GM19351 (cell line): ENCODE data around the gene EFNB1.

ENCODE experiments used
- ATAC-seq: cut with Tn5 transposase; IDR thresholded peaks from one replicate; pipeline ENCODE4 v1.9.1; 2021; ENCODE audit warnings: mild to moderate bottlenecking, moderate library complexity; ENCODE audit not compliant: unreplicated experiment

Gene EFNB1

GRCh38 chrX:68827256-68827655 lies 1.6 kb upstream of the EFNB1 start:
- ATAC-seq, result no peak

- ATAC-seq, result no peak
Measured at GRCh38 chrX:68827848-68828624, 785 bp upstream of the EFNB1 start.

- no peak for ATAC-seq
Measured at GRCh38 chrX:68829582-68830418, 979 bp downstream of the EFNB1 start.

GRCh38 chrX:68830419-68831404 lies 1.9 kb downstream of the EFNB1 start:
- ATAC-seq, result no peak

- ATAC-seq, result no peak
Measured at GRCh38 chrX:68831405-68832100, 2.7 kb downstream of the EFNB1 start.

GRCh38 chrX:68832101-68832416 lies 3.2 kb downstream of the EFNB1 start:
- ATAC-seq, result peak; percentile 50

GRCh38 chrX:68832516-68833447 lies 4.0 kb downstream of the EFNB1 start:
- no peak for ATAC-seq

GRCh38 chrX:68833448-68833805 lies 4.6 kb downstream of the EFNB1 start:
- no peak for ATAC-seq

- no peak for ATAC-seq
Measured at GRCh38 chrX:68833855-68834331, 5.1 kb downstream of the EFNB1 start.

- no peak for ATAC-seq
Measured at GRCh38 chrX:68834371-68835103, 5.7 kb downstream of the EFNB1 start.

GRCh38 chrX:68835104-68835442 lies 6.3 kb downstream of the EFNB1 start:
- ATAC-seq, result no peak

- no peak for ATAC-seq
Measured at GRCh38 chrX:68835468-68835867, 6.6 kb downstream of the EFNB1 start.

GRCh38 chrX:68837119-68837518 lies 8.3 kb downstream of the EFNB1 start:
- ATAC-seq, result no peak

GRCh38 chrX:68838571-68838910 lies 9.7 kb downstream of the EFNB1 start:
- no peak for ATAC-seq

- no peak for ATAC-seq
Measured at GRCh38 chrX:68839771-68840170, 10.9 kb downstream of the EFNB1 start.

- no peak for ATAC-seq
Measured at GRCh38 chrX:68840256-68840655, 11.4 kb downstream of the EFNB1 start.

- ATAC-seq, result no peak
Measured at GRCh38 chrX:68841251-68842049, 12.6 kb downstream of the EFNB1 start.

GRCh38 chrX:68842351-68842750 lies 13.5 kb downstream of the EFNB1 start:
- no peak for ATAC-seq
